Activated CD8-positive, alpha-beta memory T cell treated with anti-CD3 and anti-CD28 coated beads, Interleukin-2, amount 50 U/mL, for 1 hour (primary cell): ENCODE results near the gene MCRIP1.

Source experiments
- DNase-seq: peaks from one replicate; pipeline ENCODE4 v3.0.0-alpha.2; 2020; ENCODE audit errors: extremely low read depth

MCRIP1 gene

GRCh38 chr17:81860756-81861568 lies 27.9 kb upstream of the MCRIP1 start:
- DNase-seq, result peak; percentile 98

GRCh38 chr17:81859906-81860755 lies 27.0 kb upstream of the MCRIP1 start, which contains the start of gene P4HB:
TSS of gene P4HB (minus strand) at chr17:81860535. CDS start at chr17:81860471, 64 bp downstream.
- no peak for DNase-seq

- no peak for DNase-seq
These were observed 26.1 kb upstream of the MCRIP1 start for GRCh38 chr17:81858967-81859905.

GRCh38 chr17:81858170-81858966 lies 25.3 kb upstream of the MCRIP1 start:
- no peak for DNase-seq

- no peak for DNase-seq
These were observed 22.1 kb upstream of the MCRIP1 start for GRCh38 chr17:81854974-81855774.

- no peak for DNase-seq
These were observed 19.1 kb upstream of the MCRIP1 start for GRCh38 chr17:81852237-81852636.

GRCh38 chr17:81851423-81851822 lies 18.3 kb upstream of the MCRIP1 start:
- no peak for DNase-seq

- no peak for DNase-seq
These were observed 16.4 kb upstream of the MCRIP1 start for GRCh38 chr17:81849457-81849856.

GRCh38 chr17:81846743-81847689 lies 13.9 kb upstream of the MCRIP1 start:
- DNase-seq, result no peak

- no peak for DNase-seq
These were observed 13.0 kb upstream of the MCRIP1 start for GRCh38 chr17:81845881-81846742.

- no peak for DNase-seq
These were observed 12.3 kb upstream of the MCRIP1 start for GRCh38 chr17:81845361-81845760.

- no peak for DNase-seq
These were observed 11.8 kb upstream of the MCRIP1 start for GRCh38 chr17:81844887-81845286.

- DNase-seq, result no peak
These were observed 11.3 kb upstream of the MCRIP1 start for GRCh38 chr17:81844327-81844851.

- no peak for DNase-seq
These were observed 10.7 kb upstream of the MCRIP1 start for GRCh38 chr17:81843713-81844326.

- DNase-seq, result no peak
These were observed 9.8 kb upstream of the MCRIP1 start for GRCh38 chr17:81842725-81843504.

GRCh38 chr17:81842378-81842724 lies 9.3 kb upstream of the MCRIP1 start:
- DNase-seq, result no peak
